WTC11 (cell line): ENCODE data around the gene DAP3. TPM values are rescaled to one million over a fixed set of nuclear protein-coding genes. Genes with fewer than 3 reads are reported as not detected.
A peak's percentile ranks its signal among the peaks of the same experiment; 100 is the strongest.

Experiments used
- ATAC-seq: fragments of 200-7000 bp; cut with Tn5 transposase; 2 replicates; pipeline ENCODE4 v1.10.0; 2021; ENCODE audit warnings: mild to moderate bottlenecking, moderate library complexity
- CTCF ChIA-PET: fragments of 300-600 bp; sonication (Branson Sonifier 250); formaldehyde crosslinking; loops from one replicate; lab custom pipeline; 2021; ENCODE audit warnings: antibody characterized with exemption; lab: Charles Lee
- POLR2A ChIA-PET: fragments of 350-600 bp; sonication (Branson Sonifier 250); formaldehyde crosslinking; loops from one replicate; lab custom pipeline; 2021; ENCODE audit warnings: antibody characterized with exemption; lab: Charles Lee
- DNase-seq: peaks from one replicate; pipeline ENCODE4 v3.0.0; 2021; ENCODE audit warnings: low spot score
- H3K27ac Mint-ChIP-seq: 2 replicates; pipeline ENCODE4 v1.8.0; 2021; ENCODE audit warnings: mixed read lengths
- H3K27me3 Mint-ChIP-seq: 2 replicates; pipeline ENCODE4 v1.8.0; 2021; ENCODE audit warnings: low read depth, mild to moderate bottlenecking, moderate library complexity, mixed read lengths
- H3K36me3 Mint-ChIP-seq: 2 replicates; pipeline ENCODE4 v1.8.0; 2021; ENCODE audit warnings: mixed read lengths
- H3K4me1 Mint-ChIP-seq: 2 replicates; pipeline ENCODE4 v1.8.0; 2022; ENCODE audit warnings: mixed read lengths
- H3K4me3 Mint-ChIP-seq: 2 replicates; pipeline ENCODE4 v1.8.0; 2021; ENCODE audit warnings: mild to moderate bottlenecking, moderate library complexity, mixed read lengths
- H3K9me3 Mint-ChIP-seq: 2 replicates; pipeline ENCODE4 v1.8.0; 2021; ENCODE audit warnings: mixed read lengths
- ARID4B ChIP-seq: sonication (generic); formaldehyde crosslinking; IDR thresholded peaks from 2 replicates; pipeline ENCODE4 v1.8.0; 2023; ENCODE audit warnings: missing genetic modification reagents, mild to moderate bottlenecking, borderline replicate concordance
- ATF1 ChIP-seq: sonication (generic); formaldehyde crosslinking; IDR thresholded peaks from 2 replicates; pipeline ENCODE4 v1.8.1; 2023; ENCODE audit warnings: mild to moderate bottlenecking, moderate library complexity, missing genetic modification reagents
- ATF6 ChIP-seq: sonication (generic); formaldehyde crosslinking; IDR thresholded peaks from 2 replicates; pipeline ENCODE4 v1.8.1; 2023; ENCODE audit warnings: mild to moderate bottlenecking, missing genetic modification reagents
- CREB1 ChIP-seq: sonication (generic); formaldehyde crosslinking; IDR thresholded peaks from 2 replicates; pipeline ENCODE4 v1.8.0; 2023; ENCODE audit warnings: mild to moderate bottlenecking, missing genetic modification reagents
- CTCF ChIP-seq: fragments of 200-600 bp; IDR thresholded peaks from 2 replicates; pipeline ENCODE4 v1.8.0; 2022; ENCODE audit warnings: antibody characterized with exemption
- E2F1 ChIP-seq: sonication (generic); formaldehyde crosslinking; IDR thresholded peaks from 2 replicates; pipeline ENCODE4 v1.8.0; 2022; ENCODE audit warnings: mild to moderate bottlenecking, missing genetic modification reagents
- GTF2I ChIP-seq: fragments of 250-450 bp; sonication (Bioruptor Pico); conservative IDR thresholded peaks from 2 replicates; pipeline ENCODE4 v1.4.0; 2021; ENCODE audit warnings: mild to moderate bottlenecking
- NFYB ChIP-seq: sonication (generic); formaldehyde crosslinking; conservative IDR thresholded peaks from 2 replicates; pipeline ENCODE4 v1.8.0; 2022; ENCODE audit warnings: low read depth, missing genetic modification reagents
- NR3C1 ChIP-seq: sonication (generic); formaldehyde crosslinking; conservative IDR thresholded peaks from 2 replicates; pipeline ENCODE4 v1.8.1; 2023; ENCODE audit warnings: low read depth, mild to moderate bottlenecking, missing genetic modification reagents
- STAT6 ChIP-seq: sonication (generic); formaldehyde crosslinking; conservative IDR thresholded peaks from 2 replicates; pipeline ENCODE4 v1.8.1; 2023; ENCODE audit warnings: mild to moderate bottlenecking, low read depth, missing genetic modification reagents, moderate library complexity
- TEAD1 ChIP-seq: sonication (generic); formaldehyde crosslinking; IDR thresholded peaks from 2 replicates; pipeline ENCODE4 v1.8.0; 2022; ENCODE audit warnings: mild to moderate bottlenecking, missing genetic modification reagents
- ZNF219 ChIP-seq: sonication (generic); formaldehyde crosslinking; IDR thresholded peaks from 2 replicates; pipeline ENCODE4 v1.8.0; 2023; ENCODE audit warnings: missing genetic modification reagents, mild to moderate bottlenecking, borderline replicate concordance
- ZNF423 ChIP-seq: fragments of 250-450 bp; sonication (Bioruptor Pico); IDR thresholded peaks from 2 replicates; pipeline ENCODE4 v2.1.2; 2022; ENCODE audit warnings: mild to moderate bottlenecking, moderate library complexity
- ZNF425 ChIP-seq: fragments of 250-450 bp; sonication (Bioruptor Pico); conservative IDR thresholded peaks from 2 replicates; pipeline ENCODE4 v1.9.0; 2021; ENCODE audit warnings: mild to moderate bottlenecking
- total RNA-seq: library from RNA; stranded (reverse); gene quantifications from 3 replicates; pipeline ENCODE4 v1.2.3, GENCODE V29; 2021

Gene DAP3
- total RNA-seq, 1 experiment from 2014 or later = 109 TPM

GRCh38 chr1:155719703-155720102, 30.8 kb downstream of the DAP3 start (continued):
- no peak for TF ChIP-seq ZNF425 (CRISPR knock-in tag)
- TF ChIP-seq ZNF219 (CRISPR knock-in tag) = no peak
- no peak for TF ChIP-seq CREB1 (CRISPR knock-in tag)
- no peak for TF ChIP-seq ATF6
- no peak for TF ChIP-seq STAT6 (CRISPR knock-in tag)
- no peak for TF ChIP-seq TEAD1 (CRISPR knock-in tag)
- TF ChIP-seq GTF2I = no peak
- no peak for TF ChIP-seq ATF1 (CRISPR knock-in tag)

- DNase-seq (no peak), ATAC-seq (no peak)
- ChIA-PET CTCF (no interaction called here), POLR2A (no interaction called here)
- Mint-ChIP-seq H3K27ac (no peak overlapping the region), H3K9me3 (no peaks in the 10 kb centered on the region), H3K27me3 (no peaks in the 10 kb centered on the region), H3K4me3 (no peak overlapping the region), H3K36me3 (peaks cover 33% of the 10 kb centered on the region), H3K4me1 (no peaks in the 10 kb centered on the region)
- TF ChIP-seq NR3C1 = no peak
- TF ChIP-seq ATF1 (CRISPR knock-in tag) = no peak
These were observed 36.3 kb downstream of the DAP3 start for GRCh38 chr1:155725142-155725541.

GRCh38 chr1:155729031-155729898, 40.4 kb downstream of the DAP3 start:
- DNase-seq = peak; percentile 66
- ChIA-PET POLR2A (no interaction called here), CTCF (interaction anchor here (0.5 to 1.8 kb wide), 16 partner anchors 9 to 523 kb away, joined by 3 to 11 read pairs (median 4); no protein-coding TSS in a partner anchor)
- Mint-ChIP-seq H3K4me1 (no peaks in the 10 kb centered on the region), H3K27me3 (no peaks in the 10 kb centered on the region), H3K9me3 (no peaks in the 10 kb centered on the region), H3K4me3 (no peak overlapping the region), H3K36me3 (peaks cover 49% of the 10 kb centered on the region), H3K27ac (peak overlapping the region; percentile 91)
- peak; percentile 98 for ATAC-seq
- no peak for TF ChIP-seq ARID4B
- no peak for TF ChIP-seq E2F1
- peak; percentile 68 for TF ChIP-seq CTCF
- no peak for TF ChIP-seq ZNF423 (CRISPR knock-in tag)
- TF ChIP-seq NFYB (CRISPR knock-in tag) = no peak
